ENCODE measurements around the gene SEMA3F.

Gene SEMA3F

DNA sequence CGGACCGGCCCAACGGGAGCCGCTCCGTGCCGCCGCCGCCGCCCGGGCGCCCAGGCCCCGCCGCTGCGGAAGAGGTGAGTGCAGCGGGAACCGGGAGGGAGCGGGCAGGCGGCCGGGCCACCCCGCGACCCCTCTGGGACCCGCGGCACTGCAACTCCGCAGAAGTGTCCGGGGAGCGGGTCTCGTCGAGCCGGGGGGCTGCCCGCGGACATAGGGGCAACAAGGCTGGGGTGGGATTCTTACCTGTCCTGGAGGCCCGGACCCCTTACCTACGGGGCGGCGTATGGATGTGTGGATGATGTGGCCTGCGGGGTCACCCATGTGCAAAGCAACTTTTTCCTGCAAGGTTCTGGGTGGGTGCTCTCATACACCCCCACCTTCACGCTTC, 361 bp downstream of the SEMA3F start:
- DNase-seq (ENCODE audit: low read depth in 2 of 2, low spot score in 1 of 2): no peak

DNA sequence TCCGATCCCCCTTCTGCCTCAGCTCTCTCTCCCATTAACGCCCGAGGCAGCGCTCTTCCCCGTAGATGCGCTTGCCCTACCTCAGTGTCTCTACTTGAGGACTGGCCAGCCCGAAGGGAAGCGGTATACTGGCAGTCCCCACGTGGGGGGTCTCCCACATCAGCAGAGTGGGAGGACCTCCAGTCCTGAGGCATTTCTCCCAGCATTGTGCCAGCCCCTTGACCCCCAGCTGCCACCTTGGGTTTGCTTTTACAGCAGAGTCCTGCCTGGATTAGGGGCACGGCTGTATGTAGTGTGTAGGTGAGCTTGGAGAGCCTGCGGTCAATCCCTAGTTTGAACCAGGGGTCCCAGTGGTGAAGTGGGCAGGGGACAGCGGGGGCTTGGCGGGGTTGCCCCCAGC, 767 bp downstream of the SEMA3F start:
- DNase-seq (ENCODE audit: low read depth in 2 of 2, low spot score in 1 of 2): no peak

DNA sequence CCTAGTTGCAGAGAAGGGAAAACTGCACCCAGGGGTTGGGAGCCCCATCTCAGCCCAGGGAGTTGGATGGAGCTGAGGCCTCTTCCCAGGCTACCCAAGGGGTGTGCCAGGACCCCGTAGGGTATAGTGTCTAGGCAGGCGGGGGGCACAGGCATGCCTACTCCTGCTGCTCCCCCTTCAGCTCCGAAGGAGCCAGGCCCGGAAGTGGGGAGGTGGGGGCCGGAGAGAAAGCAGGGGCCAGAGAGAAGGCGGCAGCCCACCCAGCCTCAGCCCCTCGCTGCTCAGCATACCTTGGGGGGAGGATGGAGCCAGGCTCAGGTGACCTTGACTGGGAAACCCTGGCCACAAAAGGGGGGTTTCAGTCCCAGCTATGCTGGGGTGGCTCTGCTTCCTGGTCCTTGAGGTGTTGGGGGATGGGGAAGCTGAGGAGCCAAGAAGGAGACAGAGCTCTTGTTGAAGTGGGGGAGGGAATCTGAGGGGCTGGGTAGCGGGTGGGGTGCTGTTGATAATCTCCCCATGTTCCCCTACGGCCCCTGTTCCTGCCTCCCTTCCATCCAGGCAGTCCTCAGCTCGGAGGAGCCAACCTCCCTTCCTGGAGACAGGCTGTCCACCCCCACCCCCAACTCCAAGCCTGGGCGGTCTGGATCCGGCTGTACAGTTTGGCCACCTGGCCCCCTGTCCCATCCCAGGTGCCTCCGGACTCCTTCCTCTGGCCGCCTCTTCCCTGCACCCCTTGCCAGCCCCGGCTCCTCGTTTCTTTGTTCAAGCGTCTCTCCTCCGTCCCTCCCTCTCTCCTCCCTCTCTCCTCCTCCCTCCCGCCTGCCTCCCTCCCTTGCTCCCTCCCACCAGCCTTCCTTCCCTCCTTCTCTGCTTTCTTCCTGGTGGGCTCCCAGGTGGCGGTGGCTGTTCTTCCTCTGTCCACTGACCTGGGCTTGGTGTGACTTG, 1.7 kb downstream of the SEMA3F start:
- no peak for DNase-seq (ENCODE audit: low read depth in 2 of 2, low spot score in 1 of 2)

DNA sequence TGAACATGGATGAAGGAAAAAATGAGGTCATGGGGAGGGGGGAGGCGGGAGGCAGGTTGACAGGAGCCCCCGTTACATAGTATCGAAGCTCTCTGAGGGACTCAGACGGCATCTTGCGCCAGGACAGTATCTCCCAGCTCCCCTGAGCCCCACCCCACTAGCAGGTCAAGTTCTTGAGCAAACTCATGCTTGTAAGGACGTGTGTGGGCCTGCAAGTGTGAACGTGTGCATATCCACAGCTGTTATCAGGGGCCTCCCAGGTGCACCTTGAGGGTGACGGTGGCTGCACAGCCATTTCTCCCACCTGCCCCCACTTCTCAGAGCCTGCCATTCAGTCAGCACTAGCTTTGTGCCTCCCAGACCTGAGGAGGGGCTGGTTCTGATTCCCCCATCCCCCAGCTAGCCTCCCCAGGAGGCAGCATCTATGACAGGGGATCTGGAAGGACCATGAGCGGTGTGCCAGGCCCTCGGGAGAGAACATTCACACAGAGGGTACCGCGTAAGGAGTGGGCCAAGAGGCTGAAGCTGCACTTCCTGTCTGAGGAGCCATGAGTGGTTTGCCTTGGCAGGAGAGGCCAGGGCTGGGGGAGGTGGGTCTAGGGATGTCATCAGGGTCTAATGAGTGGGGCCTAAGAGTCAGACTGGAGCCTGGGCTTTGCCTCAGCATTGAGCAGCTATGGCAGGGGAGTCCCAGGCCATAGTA, 2.9 kb downstream of the SEMA3F start:
- no peak for DNase-seq (ENCODE audit: low read depth in 2 of 2, low spot score in 1 of 2)

DNA sequence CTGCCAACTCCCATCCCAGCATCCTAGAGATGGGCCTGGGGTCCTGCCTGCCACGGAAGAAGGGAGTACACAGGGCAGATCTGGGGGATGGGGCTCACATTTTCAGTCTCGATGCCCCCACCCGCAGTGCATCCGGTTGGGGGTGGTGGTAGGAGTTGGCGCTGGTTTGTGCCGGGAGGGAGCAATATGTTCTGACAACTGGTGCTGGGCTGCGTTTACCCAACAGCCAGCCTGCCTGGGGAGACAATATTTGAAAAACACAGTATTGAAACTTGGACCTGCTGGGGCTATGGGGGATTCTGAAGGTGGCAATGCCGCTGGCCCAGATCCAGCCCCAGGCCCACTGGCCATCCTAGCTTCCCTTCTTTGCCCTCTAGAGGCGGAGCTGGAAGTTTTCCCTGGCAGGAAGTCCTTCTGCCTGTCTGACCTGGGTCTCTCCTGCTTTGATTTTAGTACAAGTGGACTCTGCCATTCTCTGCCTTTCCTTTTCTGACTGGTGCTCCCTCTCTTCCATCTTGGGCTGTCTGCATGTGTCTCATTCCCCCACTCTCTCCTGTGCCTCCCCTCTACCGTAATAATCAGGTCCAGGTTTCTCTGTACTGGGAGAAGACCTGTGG, 3.5 kb downstream of the SEMA3F start:
- no peak for DNase-seq (ENCODE audit: low read depth in 2 of 2, low spot score in 1 of 2)

DNA sequence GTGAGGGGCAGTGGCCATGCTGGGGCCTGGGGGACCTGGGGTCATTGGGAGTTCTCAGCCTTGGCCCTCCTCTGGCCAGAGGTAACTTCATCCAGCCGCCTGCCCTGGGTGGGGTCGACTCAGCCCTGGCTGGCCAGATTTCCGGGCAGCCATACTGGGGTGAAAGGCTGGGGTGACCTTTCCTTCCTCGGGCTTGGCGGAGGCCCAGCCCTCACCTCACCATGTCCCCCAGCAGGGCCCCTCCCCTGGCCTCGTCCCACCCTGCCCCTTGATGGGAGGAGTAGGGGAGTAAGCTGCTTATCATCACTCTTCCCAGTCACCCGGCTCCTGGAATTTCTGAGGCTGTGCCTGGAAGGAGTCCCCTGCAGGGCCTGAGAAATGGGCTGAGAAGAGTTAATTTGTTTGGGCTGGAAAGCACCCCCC, 5.4 kb downstream of the SEMA3F start:
- DNase-seq (ENCODE audit: low read depth in 2 of 2, low spot score in 1 of 2): no peak

DNA sequence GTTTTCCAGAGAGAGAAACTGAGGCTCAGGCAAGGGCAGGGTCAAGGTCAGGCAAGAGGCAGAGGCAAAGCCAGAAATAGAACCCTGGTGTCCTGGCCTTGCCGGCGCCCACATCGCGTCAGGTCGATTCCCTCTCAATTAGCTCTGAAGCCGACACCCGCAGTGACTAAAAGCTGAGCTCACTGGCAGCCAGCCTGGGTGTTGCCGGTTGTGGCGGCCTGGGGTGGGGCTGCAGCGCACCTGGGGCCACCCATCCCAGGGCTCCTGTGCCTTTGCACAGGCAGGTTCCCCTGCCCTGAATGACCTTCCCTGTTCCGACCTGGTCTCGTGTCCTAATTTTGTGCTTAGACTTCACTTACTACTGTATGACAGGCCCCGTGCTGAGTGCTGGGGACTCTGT, 6.2 kb downstream of the SEMA3F start:
- DNase-seq (ENCODE audit: low read depth in 2 of 2, low spot score in 1 of 2): no peak

DNA sequence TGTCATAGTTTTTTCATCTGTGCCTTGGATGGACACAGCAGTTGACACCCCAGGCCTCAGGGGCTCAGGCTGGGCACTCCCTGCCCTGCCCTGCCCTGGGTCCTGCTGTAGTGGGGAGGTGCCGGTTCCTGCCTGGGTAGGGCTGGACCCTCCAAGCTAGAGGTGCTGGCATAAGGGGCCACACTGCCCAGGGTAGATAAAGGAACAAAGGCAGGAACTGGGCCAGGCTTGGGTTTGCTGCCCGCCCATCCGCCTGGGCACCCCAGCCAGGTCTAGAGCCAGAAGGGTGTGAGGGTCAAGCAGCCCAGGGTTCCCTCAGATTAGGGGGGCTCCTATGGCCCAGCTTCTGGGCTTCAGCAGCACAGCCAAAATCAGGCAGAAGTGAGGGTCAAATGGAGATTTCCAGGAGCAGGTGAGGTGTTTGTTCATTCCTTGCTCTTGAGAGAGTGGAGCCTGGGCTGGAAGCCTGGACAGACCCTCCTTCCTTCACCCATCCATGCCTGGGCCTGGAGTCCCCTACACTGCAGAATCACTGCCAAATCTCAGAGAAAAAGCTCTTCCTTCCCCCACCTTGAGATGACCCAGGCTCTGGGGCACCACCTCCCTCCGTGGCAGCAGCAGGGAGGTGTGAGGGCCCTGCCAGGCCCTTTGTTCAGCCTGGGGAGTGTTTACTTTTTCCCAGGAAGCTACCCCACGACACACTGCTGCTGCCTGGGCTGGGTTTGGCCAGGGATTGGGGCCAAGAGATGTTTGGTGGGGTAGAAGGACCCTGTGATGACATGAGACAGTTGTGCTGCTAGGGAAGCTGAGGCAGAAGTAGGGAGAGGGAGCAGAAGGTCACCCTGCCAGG, 7.1 kb downstream of the SEMA3F start:
- no peak for DNase-seq (ENCODE audit: low read depth in 2 of 2, low spot score in 1 of 2)

DNA sequence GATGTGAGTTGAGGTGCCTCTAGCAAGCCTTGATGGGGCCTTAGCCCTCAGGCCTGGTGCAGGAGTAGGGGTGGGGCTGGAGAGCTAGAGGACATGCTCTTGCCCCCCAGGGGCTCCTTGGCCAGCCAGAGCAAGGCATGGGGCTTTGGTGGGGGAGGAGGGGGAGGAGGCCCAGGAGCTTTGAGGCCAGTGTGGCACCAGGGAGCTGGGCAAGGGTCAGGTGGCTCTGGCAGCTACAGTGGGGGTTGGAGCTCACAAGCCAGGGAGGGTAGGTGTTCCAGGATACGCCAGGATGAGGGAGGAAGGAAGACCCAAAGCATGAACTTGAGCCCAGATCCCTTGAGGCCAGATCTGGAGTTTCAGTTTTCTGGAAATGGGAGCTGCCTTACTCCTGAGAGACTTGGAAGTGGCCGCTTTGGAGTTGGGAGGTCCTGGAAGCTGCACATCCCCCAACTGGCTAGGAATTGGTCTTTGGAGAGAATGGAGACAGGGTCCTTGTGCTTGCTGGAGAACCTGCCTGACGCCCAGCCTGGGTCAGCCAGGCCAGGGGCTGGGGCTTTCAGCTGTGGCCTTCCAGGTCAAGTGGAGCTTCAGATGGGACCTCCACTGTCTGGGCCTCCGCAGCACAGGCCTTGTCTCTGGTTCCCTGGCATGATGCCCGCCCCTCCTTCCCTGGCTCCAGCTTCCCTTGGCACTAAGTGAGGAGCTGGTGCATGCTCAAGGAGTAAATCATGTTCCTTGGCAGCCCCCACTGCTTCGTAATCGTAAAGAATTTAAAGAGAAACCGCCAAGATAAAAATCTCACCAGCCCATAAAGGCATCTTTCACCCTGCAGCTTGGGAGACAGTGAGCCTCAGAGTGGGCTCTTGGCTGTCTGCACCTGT, 8.7 kb downstream of the SEMA3F start:
- DNase-seq (ENCODE audit: low read depth in 2 of 2, low spot score in 1 of 2): no peak

DNA sequence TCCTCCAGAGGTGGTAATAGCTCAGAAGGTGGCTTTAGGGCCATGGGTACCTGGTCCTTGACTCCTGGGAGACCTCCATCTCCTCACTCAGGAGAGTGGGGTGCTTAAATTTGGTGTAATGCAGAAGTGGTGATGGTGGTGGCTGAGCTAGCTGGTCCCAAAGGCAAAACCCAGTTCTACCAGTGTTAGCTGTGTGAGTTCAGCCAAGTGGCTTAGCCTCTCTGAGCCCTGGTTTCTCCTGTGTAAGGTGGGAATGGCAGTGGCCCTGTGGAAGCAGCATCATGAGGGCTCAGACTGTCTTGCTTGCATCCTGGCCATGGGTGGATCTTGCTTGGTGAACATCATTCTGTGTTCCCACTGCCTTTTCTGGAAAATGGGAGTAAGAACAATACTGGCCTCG, 9.4 kb downstream of the SEMA3F start:
- DNase-seq (ENCODE audit: low read depth in 2 of 2, low spot score in 1 of 2): no peak

DNA sequence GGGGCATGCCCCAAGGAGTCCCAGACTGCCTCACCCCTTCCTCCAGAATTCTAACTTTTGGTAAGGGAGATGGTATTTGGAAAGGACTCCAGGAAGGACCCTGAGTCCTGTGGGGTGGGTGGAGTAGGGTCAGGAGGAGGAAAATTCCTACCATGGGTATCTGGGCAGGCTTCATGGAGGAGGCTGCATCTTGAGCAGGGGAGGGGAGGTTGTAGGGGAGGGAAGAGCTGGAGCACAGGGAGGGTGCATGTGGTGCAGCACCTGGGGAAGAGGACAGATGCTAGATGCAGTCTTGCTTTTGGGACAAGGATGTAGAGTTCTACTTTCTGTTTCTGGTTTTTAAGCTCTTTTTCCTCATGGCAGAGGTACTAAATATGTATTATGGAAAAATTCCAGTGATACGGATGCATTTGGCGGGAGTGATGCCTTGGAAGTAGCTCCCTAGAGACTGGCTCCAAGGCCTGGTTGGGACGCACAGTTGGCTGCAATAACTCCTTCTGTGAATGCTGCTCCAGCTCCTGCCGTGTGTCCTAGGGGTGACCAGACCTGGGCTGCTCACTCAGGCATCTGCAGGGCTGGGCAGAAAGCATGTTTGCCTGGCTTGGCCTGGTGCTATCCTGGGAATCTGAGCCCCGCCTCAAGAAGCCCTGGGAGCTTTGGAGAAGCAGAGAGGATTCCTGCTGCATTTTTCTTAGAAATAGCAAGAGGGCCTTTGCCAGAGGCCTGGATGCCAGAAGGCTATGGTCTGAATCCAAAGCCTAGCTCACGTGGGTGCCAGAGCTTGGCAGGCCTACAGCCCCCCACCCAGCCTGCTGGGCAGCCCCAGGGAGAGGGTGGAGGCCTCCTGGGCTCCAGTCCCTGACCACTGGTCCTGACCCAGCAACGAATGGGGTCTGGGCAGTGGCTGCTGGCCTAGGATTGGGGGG, 10.1 kb downstream of the SEMA3F start:
- DNase-seq (ENCODE audit: low read depth in 2 of 2, low spot score in 1 of 2): no peak

DNA sequence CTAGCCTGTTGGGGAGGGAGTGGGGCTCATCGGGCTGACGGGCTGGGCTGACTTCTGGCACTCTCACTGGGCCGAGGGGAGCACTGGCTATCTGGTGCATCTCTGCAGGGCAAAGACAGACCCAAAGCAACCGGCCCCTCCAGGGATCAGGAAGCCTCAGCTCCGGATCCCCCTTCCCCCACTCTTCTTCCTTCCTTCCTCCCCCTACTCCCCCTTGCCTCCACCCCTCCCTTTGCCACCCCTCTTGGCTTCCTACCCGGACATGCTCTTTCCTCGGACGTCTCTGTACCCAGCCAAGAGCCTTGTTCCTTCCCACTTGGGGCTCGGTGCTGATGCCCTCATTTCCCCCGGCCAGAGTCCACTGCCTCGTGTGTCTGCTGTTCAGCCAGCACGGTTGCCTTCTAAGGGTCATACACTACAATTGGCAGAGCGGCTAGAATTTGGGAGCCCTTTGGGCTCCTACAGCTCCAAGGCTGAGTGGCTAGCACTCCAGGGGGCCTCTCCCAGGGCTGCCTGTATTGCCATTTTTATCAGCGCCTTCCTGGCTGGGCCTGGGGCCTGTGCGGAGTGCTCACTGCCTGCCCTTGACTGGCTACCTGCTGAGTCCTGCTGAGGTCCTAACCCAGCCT, 10.9 kb downstream of the SEMA3F start:
- DNase-seq (ENCODE audit: low read depth in 2 of 2, low spot score in 1 of 2): no peak

DNA sequence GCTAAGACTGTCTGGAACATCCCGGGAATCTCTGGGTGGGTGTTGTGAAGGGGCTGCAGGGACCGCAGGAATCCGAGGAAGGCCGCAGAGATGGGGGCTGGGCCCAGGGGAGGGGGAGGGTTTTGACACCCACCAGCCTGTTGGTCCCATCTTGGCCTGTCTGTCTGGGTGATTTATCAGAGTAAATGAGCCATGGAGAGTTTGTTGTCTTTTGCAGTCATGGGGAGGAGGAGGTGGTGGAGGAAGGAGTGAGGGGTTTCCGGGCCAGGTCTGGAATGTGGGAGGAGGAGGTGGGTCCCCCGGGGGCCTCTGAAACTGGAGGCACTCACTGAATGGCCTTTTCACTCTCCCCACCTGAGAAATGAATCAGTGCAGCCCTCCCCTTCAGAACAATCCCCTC, 11.5 kb downstream of the SEMA3F start:
- DNase-seq (ENCODE audit: low read depth in 2 of 2, low spot score in 1 of 2): no peak

DNA sequence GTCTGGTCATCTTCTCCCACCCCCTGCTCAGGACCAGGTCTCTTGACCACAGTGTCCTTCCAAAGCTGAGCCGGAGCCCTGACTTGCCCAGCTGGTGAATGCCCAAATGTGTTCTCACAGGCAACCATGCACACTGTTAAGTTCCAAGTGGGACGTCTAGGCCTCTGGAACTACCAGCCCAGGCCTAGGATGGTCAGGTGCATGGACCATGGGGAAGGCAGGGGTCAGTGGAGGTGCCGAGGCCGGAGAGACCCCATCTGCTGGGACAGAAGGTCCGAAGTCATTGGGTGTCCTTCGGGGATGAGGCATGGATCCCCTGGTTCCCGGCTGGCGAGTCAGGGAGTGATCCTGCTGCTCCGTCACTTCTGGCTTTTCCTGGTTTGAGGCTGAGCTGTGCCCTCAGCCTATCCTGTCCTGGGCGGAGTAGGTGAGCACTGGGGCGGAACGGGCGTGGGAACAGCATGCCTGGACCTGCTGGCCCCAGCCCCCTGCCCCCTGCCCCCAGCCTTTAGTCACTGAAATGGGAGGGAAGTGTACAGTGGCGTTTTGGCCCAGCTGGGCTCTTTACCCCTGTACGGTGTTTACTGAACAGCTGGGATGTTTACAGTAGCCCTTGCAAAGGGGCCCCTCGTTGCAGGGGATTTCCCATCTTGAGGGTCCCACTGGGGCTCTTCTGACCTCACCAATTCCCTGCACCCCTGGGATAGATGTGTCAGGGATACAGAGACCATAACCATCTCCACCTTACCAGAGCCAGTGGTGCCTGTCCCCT, 12.1 kb downstream of the SEMA3F start:
- DNase-seq (ENCODE audit: low read depth in 2 of 2, low spot score in 1 of 2): no peak

DNA sequence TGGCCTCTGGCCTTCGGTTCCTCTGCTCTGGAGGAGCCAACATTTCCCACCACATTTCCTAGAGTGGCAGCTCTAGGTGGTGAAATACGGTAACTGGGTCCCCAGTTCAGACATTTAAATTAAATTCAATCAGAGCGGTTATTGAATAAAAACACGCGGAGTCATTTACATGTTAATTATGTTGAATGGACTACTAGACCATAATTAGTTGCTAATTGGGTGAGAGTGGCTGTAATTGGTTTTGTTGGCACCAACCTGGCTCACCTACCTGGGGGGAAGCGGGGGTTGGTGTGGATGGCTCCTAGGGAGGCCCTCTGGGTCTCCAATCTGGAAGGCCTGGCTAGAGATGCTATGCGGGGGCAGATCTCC, 12.7 kb downstream of the SEMA3F start:
- DNase-seq (ENCODE audit: low read depth in 2 of 2, low spot score in 1 of 2): no peak

DNA sequence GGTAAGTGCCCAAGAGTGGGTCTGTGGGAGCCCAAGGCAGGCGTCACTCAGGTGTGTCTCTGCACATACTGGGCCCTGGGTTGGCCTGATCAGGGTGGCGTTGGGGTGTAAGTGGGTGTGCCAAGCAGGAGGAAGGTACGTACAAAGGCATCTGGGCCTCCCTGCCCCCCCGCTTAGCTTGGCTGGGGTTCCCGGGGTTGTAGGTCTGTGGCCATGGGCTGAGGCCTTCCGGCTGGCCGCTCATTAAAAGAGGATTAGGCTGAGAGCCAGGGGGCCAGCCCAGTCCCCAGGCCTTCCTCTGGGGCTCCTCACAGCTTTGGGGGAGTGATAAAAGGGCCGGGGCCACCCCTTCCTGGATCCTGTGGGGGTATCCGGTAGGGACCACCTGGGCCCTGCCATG, 13.3 kb downstream of the SEMA3F start:
- DNase-seq (ENCODE audit: low read depth in 2 of 2, low spot score in 1 of 2): no peak

DNA sequence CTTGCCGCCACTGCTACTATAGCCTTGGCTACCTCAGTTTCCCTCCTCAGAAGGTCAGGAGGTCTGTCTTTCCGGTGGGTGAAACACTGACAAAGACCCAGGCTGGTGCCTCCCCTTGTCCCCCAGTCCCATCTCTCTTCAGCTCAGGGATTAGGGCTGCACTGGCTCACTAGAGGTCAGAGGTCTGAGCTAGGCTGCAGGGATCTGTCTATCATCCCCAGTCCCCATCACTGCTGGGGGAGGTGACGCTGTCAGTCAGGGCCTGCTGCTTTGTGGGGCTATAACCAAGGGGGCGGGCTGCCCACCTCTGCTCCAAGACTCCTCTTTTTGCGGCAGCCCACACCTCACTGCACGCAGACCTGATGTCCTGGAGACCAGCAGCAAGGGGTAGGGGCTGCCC, 13.7 kb downstream of the SEMA3F start:
- no peak for DNase-seq (ENCODE audit: low read depth in 2 of 2, low spot score in 1 of 2)

DNA sequence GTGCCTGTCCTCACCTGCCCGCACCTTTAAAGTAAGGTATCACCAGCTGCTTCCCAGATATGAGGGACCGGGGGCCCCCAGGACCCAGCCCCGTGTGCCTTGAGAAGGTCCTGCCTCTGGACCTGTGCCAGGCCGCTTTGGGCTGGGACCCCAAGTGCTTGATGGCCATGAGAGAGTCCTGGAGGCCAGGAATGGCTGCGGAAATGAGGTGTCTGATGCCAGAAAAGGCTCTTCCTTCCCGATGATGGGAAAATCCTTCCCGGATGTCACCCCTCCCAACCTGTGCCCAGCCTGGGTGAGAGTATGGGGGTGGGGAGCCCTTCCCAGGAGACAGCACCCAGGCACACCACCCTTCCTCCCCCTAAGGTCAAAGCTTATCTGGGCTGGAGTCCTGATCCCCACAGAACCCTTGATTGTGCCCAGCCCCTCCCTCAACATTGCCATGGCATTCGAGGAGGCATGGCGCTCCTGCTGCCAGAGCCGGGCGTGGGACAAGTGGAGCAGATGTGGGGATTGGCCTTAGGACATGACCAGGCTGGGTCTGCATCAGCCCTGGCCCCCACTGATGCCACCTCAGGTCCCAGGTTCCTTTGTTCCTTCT, 14.2 kb downstream of the SEMA3F start:
- no peak for DNase-seq (ENCODE audit: low read depth in 2 of 2, low spot score in 1 of 2)

Measured in stimulated activated CD8-positive, alpha-beta memory T cell treated with anti-CD3 and anti-CD28 coated beads, Interleukin-4, amount 100 ng/mL, for 1 hour (primary cell).